ENCODE measurements around the gene SPTLC1.
A peak's percentile ranks its signal among the peaks of the same experiment; 100 is the strongest.

SPTLC1 gene

DNA sequence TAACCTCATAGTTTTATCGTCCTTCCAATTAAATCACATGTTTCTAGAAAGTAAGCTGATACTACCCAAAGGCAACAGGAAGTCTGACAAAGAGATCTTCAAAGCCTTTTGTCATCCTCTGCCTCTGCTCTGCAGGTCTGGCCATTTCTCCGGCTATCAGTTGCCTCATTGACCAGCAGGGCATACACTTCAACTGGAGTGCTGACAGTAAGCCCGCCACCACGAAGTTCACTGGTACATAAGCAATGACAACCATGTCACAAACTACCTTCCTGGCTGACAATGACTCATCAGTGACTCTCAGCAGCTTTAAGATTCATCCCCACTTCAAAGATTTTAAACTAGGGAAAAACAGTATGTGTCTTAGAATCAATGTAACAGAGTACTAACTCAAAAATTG, 20.6 kb downstream of the SPTLC1 start:
- DNase-seq (ENCODE audit: low spot score): peak; percentile 48

DNA sequence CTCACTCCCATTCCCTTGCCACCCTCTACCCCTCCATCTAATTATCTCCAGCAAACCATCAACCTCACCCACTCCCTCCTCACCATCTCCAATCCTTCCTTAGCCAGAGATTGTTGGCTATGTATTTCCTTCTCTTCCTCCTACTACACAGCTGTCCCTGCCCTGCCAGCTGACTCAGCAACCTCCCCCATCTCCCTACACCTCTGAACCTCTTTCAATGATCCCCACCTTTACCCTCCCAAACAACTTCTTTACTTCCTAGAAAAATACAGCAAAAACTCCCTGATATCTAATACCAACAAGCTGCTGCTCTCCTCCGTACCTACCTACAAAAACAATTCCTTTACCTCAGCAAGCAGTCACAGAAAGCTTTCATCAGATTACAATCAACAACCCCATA, 37.3 kb downstream of the SPTLC1 start:
- DNase-seq (ENCODE audit: low spot score): no peak

DNA sequence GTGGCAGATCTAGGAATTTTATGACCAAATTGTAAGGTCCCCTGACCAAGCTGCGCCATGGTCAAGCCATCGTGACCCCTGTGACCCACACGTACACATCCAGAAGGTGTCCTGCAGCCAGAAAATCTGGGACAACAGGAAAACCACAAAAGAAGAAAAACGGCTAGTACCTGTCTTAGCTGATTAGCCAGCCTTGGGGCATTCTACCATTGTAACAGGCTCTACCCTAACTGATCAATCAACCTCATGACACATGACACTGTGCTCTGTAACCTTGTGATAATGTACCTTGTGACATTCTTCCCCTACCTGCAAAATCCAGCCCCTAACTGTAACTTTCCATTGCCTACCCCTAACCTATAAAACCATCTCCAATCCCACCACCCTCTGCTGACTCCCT, 43.6 kb downstream of the SPTLC1 start:
- no peak for DNase-seq (ENCODE audit: low spot score)

DNA sequence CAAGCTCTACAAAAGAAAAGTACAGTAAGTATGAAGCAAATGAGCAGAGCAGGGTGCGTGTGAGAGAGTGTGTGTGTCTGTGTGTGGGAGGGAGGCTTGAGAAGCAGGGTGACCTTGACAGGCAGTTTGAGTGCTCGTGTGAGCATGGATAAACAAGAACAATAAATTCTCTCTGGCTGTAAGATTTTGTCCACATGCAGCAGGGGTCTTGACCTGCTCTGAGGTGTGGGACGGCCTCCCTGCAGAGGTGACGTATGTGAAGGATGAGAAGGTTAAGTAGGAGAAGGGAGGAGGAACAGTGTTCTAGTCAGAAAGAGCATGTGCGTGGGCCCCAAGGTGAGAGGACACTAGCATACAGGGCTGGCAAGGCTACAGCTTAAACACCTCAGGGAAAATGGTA, 49.0 kb downstream of the SPTLC1 start:
- DNase-seq (ENCODE audit: low spot score): no peak

DNA sequence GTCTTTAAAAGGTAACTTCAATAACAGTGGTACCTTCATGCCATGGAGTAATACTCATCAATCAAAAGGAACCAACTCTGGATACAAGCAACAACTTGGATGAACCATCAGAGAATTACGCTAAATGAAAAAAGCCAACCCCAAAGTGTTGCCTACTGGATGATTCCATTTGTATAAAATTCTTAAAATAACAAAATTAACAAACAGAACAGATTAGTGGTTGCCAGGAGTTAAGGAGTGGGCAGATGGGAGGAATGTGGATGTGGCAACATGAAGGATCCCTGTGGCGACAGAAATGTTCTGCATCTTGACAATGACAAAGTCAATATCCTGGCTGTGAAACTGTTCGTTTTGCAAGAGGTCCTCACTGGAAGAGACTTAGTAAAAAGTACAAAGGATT, 50.5 kb downstream of the SPTLC1 start:
- DNase-seq (ENCODE audit: low spot score): no peak

DNA sequence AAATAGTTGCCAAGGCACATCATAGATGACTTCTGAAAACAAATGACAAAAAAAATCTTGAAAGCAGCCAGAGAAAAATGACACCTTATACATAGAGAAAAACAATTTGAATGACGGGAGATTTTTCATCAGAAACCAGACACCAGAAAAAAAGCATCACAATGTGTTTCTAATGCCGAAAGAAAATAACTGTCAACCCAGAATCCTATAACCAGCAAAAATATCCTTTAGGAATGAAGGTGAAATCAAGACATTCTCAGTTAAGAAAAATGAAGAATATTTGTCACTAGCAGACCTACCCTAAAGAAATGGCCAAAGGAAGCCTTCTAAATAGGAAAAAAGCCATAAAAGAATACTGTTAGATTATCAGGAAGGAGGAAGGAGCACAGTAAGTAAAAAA, 54.0 kb downstream of the SPTLC1 start:
- DNase-seq (ENCODE audit: low spot score): no peak

DNA sequence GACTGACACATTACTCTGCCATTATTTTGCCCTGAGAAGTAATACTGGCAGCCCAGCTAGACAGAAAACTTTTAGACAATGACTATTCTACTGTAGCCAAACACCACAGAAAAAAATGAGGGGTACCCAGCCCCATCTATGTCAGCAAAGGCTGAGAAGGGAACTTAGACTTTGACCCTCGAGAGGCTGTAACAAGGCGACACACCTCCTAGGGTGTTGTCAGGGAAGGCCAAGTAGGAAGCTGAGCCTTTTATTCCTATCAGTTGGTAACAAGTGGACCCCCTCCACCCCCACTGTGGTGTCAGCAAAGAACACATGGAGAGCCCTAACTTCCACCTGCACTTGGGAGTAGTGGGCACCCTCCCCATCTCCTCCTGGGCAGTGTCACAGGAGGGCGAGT, 55.6 kb downstream of the SPTLC1 start:
- no peak for DNase-seq (ENCODE audit: low spot score)

DNA sequence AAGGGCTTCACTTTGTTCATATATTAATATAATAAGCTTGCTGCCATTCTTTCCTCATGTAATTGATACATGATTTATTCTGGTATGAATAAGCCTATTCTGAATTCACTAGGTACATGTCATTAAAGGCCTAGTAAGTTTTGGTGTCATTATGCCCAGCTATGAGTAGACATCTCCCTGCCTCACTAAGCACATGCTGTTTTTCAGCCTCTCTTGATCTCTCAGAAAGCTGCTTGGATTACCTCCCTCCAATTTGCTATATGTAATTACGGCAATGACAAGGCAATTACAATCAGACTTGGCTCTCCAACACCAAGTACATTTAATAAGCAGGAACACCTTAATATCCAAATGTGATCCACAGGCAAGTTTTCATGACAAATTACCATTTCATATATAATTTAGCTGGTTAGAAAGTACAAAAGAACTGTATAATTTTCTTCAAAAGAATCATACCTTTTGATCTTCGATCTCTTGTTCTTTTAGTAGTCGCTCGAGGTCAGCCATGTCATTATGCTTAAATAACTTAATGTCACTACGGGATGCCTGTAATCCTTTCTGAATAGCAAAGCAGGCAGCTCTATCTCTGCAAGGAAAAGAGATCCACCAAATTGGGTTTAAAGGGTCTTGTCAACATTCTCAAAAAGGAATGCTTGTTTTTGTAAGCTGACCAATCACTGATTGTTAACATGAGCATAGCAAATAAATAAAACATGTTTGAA, 56.3 kb downstream of the SPTLC1 start:
- DNase-seq (ENCODE audit: low spot score): no peak

DNA sequence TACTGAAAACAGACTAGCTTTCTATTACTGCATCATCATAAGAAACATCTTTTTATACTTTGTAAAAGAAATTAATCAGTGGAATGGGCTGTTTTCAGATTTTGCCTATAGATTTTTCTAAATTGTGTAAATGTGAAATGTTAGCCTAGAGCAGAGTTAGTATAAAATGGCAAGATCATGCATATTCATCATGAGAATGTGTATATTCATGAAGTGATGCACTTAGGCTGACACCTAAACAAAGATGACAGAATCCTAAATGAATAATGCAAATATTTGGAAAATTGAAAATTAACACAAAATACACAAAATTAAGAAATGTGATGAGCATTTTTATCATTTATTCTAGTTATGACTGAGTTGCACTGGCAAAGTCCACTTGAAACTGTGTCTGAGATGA, 57.2 kb downstream of the SPTLC1 start:
- no peak for DNase-seq (ENCODE audit: low spot score)

DNA sequence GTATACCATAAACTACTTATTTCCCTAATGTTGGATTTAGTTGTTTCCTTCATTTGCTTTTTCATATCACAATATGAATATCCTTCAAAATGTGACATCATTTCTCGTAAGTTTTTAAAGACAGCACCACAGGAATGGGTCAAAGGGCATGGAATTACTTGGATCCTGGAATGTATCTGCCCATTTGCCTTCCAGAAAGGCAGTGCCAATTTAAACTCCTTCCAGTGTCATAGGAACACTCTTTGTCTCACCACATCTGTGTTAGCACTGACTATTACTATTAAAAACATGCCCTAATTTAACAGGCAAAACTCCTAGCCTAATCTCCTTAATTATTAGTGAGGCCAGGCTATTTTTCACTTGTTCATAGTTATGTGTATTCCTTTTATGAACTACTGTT, 58.0 kb downstream of the SPTLC1 start:
- DNase-seq (ENCODE audit: low spot score): no peak

DNA sequence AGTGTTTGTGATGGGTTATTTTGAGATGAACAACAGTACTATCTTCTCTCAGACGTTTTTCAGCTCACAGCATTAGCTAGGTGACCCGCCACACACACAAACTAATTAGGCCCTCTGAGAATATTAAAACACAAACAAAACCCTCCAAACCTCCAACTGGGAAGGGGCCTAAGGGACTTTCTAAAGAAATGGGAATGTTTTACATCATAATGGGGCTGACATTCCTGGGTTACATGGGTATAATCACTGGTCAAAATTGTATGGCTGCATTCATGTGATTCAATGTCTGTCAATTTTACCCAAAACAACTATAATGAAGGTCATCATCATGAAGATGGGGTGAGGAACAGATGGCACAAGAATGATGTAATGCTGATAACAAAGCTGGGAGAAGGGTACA, 59.6 kb downstream of the SPTLC1 start:
- DNase-seq (ENCODE audit: low spot score): no peak

DNA sequence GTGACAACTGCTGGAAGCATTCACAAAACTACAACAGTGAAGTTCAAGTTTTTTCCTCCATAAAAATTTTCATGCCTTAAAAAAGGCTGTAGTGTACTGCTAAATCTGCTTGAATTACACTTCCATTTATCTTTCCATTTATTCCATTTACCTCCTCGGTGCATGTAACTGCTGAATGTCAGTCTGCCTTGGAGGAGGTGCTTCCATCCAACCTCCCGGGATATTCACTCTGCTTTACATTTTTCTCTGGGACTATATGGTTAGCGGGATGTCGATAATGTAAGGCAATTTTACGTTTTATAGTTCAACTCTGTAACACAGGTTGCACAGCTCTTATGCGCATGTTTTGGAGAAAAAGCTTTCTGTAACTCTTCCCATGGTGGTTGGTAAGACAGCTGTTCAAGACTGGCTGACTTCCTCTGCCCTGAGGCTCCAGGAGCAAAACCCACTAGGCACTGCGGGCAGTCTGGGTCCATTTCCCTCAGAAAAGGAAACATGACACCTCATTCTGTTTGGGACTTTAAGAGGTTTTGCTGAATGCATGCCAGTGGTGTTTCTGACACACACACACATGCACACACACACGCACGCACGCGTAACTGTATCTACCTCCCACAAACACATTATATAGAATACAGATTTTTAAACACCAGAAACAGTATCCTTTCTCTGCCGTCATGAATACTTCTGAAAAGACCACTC, 66.1 kb downstream of the SPTLC1 start:
- no peak for DNase-seq (ENCODE audit: low spot score)

DNA sequence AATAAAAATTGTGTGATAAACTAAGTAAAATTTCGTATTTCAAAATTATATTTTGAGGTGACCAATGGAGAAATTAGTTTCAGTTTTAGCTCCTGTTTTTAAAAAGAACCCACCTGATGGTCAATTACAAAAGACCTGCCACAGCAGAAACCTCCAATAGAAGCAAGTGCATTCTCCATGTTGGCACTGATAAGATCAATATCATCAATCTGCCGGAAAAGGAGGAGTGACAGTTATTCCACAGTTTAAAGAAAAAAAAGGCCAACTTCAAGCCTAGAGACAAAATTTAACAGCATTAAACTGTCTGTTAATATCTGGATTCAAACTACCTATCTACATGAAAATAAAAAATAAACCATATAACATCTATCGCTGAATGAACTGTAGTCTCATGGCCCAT, 67.7 kb downstream of the SPTLC1 start:
- no peak for DNase-seq (ENCODE audit: low spot score)

DNA sequence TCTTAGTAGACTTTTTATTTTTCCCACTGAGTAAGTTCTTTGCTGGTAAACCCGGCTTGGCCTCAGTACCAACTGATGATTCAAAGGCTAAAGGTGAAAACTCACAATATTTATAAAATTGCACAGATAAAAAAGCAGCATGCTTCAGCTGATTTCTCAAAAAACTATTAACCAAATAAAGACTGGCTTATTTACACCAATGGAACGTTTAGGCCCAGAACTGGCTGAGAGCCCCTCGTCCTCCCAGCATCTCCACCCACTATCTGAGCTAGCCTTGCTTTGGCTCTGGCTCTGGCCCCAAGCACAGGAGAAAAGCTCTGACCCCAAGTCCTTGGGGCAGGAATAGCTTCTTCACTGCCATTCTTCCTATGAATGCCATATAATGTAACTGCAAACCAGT, 68.5 kb downstream of the SPTLC1 start:
- no peak for DNase-seq (ENCODE audit: low spot score)

DNA sequence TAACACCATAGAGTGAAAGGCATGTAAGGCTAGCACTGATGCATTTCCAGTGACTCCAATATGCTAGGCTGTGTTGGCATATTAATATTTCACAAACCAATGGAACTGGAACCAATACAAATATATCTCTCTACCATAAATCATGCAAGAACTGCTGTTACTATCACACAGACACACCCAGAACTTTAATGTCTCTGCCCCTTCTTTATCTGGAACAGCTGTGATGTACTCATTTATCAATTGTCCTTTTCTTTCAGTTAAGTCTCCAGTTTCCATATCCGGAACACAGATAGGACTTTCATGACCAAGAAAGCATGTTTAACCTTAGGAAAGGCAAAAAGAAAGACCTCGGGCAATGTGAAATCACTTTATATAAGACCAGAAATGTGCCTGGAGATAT, 70.3 kb downstream of the SPTLC1 start:
- no peak for DNase-seq (ENCODE audit: low spot score)

DNA sequence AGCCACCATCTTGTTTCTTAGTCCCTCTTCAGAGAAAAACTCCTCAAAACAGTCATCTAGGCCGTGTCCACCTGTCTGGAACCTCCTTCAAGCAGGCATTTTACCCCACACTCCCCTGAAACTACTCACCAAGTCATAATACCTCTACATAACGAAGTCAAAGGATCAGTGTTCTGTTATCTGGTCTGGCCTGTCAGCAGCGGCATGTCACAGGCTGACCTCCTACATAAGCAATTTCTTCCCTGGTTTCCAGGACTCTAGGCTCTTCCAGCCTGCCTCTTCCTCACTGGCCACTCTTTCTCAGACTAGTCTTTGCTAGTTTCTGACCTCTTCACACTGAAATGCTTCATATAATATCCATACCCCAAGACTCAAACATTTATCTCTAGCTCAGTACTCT, 72.2 kb downstream of the SPTLC1 start:
- no peak for DNase-seq (ENCODE audit: low spot score)

DNA sequence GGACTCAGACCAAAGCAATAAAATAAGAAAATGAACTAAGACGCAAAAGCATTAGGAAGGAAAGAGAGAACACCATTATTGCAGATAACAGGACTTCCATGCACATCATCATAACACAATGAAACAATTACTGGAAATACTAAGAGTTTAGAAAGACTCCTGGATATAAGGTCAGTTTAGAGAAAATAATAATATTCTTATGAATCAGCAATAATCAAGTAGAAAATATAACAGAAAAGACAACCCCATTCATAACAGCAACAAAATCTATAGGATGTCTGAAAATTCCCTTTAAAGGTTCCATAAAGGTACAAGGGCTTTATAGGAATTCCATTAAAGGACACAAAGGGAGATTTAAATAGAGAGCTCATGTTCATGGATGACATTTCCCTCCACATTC, 73.0 kb downstream of the SPTLC1 start:
- no peak for DNase-seq (ENCODE audit: low spot score)

DNA sequence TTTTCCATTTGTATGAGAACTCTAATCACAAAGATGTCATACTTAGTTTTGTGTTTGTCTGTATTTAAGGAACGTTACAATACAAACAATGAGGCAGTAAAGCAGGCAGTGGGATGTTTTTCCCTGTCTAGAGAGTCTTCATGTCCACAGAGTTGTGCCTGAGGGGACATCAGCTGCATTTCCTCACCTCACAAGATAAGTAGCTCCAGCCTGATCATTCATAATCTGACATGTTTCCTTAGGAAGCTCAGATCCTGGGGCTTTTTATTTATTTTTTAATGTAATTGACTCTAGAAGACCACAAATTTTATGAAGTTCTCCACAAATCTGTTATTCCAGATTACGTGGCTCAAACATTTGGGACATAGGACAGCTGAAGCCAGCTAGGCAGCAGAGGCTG, 78.5 kb downstream of the SPTLC1 start:
- no peak for DNase-seq (ENCODE audit: low spot score)

DNA sequence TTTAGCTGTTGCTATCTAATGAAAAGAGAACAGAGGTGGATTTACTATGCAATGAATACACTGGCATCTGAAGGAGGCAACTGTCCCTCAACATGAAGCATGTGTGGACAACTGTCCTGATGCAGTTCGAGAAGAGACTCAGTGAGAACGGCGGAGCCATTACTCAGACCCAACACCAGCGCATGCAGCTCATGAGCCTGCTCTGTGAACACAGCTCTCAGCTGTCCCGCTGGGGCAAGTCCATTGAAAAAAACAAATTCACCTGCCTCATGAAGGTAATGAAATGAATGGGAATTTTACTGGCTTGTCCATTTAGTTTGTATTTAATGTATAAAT, 78.8 kb downstream of the SPTLC1 start:
- no peak for DNase-seq (ENCODE audit: low spot score)

DNA sequence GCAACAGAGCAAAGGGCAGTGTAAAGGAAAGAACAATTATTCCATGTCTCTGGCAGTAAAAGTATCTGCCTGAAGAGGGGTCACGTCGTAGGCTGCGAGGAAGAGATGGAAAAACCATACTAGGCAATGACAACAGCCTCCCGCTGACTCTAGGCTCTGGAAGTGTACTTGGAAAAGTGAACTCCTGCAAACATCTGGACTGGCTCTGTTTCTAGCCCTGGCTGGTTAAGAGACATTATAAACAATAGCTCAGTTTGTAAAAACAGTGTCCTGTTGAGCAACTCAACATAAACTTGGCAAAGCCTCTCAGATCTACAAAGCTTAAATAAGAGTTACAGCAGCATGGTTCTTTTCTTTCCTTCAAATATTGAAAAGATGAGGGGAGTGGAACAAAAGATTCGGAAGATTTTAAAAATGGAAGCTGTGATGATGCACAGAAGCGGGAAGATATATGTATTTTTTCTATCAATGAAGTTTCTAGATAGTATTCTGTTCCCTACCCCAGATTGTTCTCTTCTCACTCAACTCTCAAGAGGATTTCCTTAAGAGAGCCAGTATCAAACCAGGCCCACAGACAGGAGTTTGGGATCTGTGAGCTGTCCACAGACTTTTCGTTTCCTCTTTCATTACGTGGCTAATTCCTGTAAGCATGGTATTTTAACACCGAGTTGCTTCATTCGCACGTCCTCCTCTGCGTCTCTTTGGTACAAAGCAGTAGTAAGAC, 79.4 kb downstream of the SPTLC1 start:
- DNase-seq (ENCODE audit: low spot score): no peak

DNA sequence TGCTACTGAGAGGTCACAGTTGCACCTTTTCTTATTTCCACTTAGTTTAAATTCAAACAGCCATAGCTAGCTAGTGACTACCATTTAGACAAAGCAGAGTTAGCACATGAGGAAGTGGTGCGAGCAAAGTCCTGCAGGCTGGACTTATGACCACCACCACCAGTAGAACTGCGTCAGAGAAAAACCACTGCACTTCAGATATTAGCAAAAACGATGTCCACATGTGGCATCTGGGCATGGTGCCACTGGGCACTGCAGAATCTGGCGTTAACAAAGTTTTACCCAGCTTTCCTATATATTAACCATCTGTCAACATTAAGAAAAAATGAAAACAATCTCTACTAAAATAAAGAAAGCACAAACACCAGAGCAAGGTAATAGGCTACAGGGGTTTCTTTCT, 80.1 kb downstream of the SPTLC1 start:
- DNase-seq (ENCODE audit: low spot score): no peak

DNA sequence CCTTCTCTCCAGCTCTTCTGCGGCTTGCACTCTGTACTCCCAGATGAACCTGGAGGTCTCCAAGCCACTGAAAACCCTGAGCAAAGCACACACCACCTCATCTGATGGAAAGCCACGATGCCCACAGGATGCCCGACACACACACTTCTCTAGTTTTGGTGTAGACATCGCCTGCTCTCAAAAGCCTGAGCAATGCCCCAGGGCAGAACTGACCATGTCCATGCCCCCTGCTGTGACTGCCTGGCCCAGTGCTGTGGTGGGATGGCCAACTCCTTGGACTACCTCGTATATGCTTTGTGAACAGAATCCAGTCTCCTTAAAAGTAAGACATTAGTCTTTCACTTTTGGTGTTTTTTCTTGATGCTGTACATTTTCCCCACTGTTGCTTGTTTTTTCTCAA, 81.2 kb downstream of the SPTLC1 start:
- DNase-seq (ENCODE audit: low spot score): no peak

DNA sequence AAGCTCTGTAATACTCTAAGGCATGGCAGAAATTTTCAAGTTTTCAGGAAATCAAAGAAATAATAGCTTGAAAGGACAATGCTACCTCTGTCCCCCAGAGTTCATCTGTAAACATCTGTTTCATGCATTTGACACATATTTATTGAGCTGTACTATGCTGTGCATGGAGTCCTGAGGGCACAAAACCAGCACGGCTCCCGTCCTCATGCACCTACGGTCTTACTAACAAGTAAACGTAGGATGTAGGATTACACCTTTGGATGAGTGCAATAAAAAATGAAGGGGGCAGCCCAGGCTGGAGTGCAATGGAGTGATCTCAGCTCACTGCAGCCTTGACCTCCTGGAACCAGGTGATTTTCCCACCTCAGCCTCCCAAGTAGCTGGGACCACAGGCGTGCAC, 81.9 kb downstream of the SPTLC1 start:
- no peak for DNase-seq (ENCODE audit: low spot score)

DNA sequence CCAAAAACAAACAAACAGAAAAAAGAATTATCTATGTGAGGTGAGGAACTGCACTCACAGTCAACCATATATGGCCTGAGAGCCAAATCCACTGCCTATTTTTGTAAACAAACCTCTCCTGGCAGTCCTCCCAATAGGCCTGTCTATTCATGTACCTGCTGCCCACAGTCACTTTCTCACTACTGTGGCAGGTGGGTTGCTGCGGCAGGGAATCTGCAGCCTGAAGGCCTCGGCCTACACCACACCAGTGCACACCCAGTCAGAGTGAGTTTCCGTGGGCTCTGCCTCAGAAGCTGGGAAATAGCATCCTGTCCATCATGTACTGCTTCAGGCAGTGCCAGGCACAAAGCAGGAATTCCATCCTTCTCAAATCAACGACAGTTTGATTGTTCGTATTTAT, 82.3 kb downstream of the SPTLC1 start:
- DNase-seq (ENCODE audit: low spot score): no peak
